Astrocyte (in vitro differentiated cells and primary cell): ENCODE data around the gene LRRC45. TPM values are rescaled to one million over a fixed set of nuclear protein-coding genes. Genes with fewer than 3 reads are reported as not detected.

Experiments used
- DNase-seq: peaks from one replicate; pipeline ENCODE4 v3.0.0-alpha.2; 2010; ENCODE audit warnings: low read depth
- FAIRE-seq: peaks from 2 replicates; lab custom pipeline; 2011; peaks lifted over from hg19 to GRCh38; lab: Jason Lieb, UNC
- H2AFZ ChIP-seq: 2 replicates; pipeline ENCODE4 v1.6.0; 2012; ENCODE audit warnings: low read depth, low read length, inconsistent platforms
- H3K27ac ChIP-seq: 2 replicates; pipeline ENCODE4 v1.5.1; 2011; ENCODE audit warnings: low read depth, low read length, inconsistent platforms
- H3K27me3 ChIP-seq: 2 replicates; pipeline ENCODE4 v1.6.0; 2011; ENCODE audit warnings: low read length, inconsistent platforms; ENCODE audit not compliant: insufficient read depth
- H3K36me3 ChIP-seq: 2 replicates; pipeline ENCODE4 v1.5.1; 2011; ENCODE audit warnings: low read length, inconsistent platforms; ENCODE audit not compliant: insufficient read depth
- H3K4me1 ChIP-seq: 2 replicates; pipeline ENCODE4 v1.5.1; 2011; ENCODE audit warnings: low read length, inconsistent platforms; ENCODE audit not compliant: insufficient read depth
- H3K4me2 ChIP-seq: 2 replicates; pipeline ENCODE4 v1.6.0; 2012; ENCODE audit warnings: low read length, inconsistent platforms
- H3K4me3 ChIP-seq: 2 replicates; pipeline ENCODE4 v1.5.1; 2011; ENCODE audit warnings: low read depth, mild to moderate bottlenecking, low read length, inconsistent platforms; ENCODE audit not compliant: insufficient read depth
- H3K79me2 ChIP-seq: 2 replicates; pipeline ENCODE4 v1.6.0; 2012; ENCODE audit warnings: mild to moderate bottlenecking, low read length, inconsistent platforms; ENCODE audit not compliant: insufficient read depth
- H3K9ac ChIP-seq: 2 replicates; pipeline ENCODE4 v1.6.0; 2012; ENCODE audit warnings: mild to moderate bottlenecking, low read length, inconsistent platforms
- H3K9me3 ChIP-seq: 2 replicates; pipeline ENCODE4 v1.5.1; 2012; ENCODE audit warnings: low read depth, mild to moderate bottlenecking, low read length, inconsistent platforms; ENCODE audit not compliant: insufficient read depth
- H4K20me1 ChIP-seq: 2 replicates; pipeline ENCODE4 v1.6.0; 2012; ENCODE audit warnings: low read length, inconsistent platforms; ENCODE audit not compliant: insufficient read depth
- H3K27ac Mint-ChIP-seq: one replicate; pipeline ENCODE4 v1.8.0; 2021; ENCODE audit warnings: mild to moderate bottlenecking, mixed read lengths; ENCODE audit not compliant: unreplicated experiment
- H3K27me3 Mint-ChIP-seq: one replicate; pipeline ENCODE4 v1.8.0; 2021; ENCODE audit warnings: low read depth, mixed read lengths; ENCODE audit not compliant: unreplicated experiment
- H3K36me3 Mint-ChIP-seq: one replicate; pipeline ENCODE4 v1.8.0; 2021; ENCODE audit warnings: low read depth, mixed read lengths; ENCODE audit not compliant: unreplicated experiment
- H3K4me1 Mint-ChIP-seq: one replicate; pipeline ENCODE4 v1.8.0; 2021; ENCODE audit warnings: low read depth, mixed read lengths; ENCODE audit not compliant: unreplicated experiment
- H3K4me3 Mint-ChIP-seq: one replicate; pipeline ENCODE4 v1.8.0; 2021; ENCODE audit warnings: mild to moderate bottlenecking, moderate library complexity, mixed read lengths; ENCODE audit not compliant: unreplicated experiment
- H3K9me3 Mint-ChIP-seq: one replicate; pipeline ENCODE4 v1.8.0; 2021; ENCODE audit warnings: mild to moderate bottlenecking, mixed read lengths; ENCODE audit not compliant: unreplicated experiment
- CTCF ChIP-seq: IDR thresholded peaks from 2 replicates; pipeline ENCODE4 v1.5.1; 2011; ENCODE audit warnings: low read depth, mild to moderate bottlenecking, inconsistent platforms, low read length, moderate library complexity; ENCODE audit not compliant: insufficient read depth
- EZH2 ChIP-seq: IDR thresholded peaks from 2 replicates; pipeline ENCODE4 v1.6.1; 2012; ENCODE audit warnings: mild to moderate bottlenecking, low read length, inconsistent platforms; ENCODE audit not compliant: insufficient read depth
- total RNA-seq: library from RNA; stranded (reverse); gene quantifications from 2 replicates; pipeline ENCODE4 v1.2.1, GENCODE V29; 2021

Gene LRRC45
- total RNA-seq, 1 donor from 2014 or later: 6.6 TPM

- peaks cover 17% of the 10 kb centered on the region for H3K4me1 Mint-ChIP-seq
- H3K4me3 ChIP-seq: no peak overlapping the region
- no peaks in the 10 kb centered on the region for H3K36me3 Mint-ChIP-seq
- H2AFZ ChIP-seq: no peak overlapping the region
- no peak overlapping the region for H3K4me2 ChIP-seq
- no peak overlapping the region for H3K9ac ChIP-seq
- H3K9me3 Mint-ChIP-seq: no peaks in the 10 kb centered on the region
- TF ChIP-seq CTCF (no peak), EZH2 (no peak)
- H3K79me2 ChIP-seq: no peaks in the 10 kb centered on the region
- no peak for FAIRE-seq
- H3K27me3 Mint-ChIP-seq: no peaks in the 10 kb centered on the region
- no peaks in the 10 kb centered on the region for H3K36me3 ChIP-seq
- DNase-seq: no peak
- H4K20me1 ChIP-seq: peaks cover 6% of the 10 kb centered on the region
- H3K4me3 Mint-ChIP-seq: no peak overlapping the region
- H3K4me1 ChIP-seq: peaks cover 40% of the 10 kb centered on the region
- H3K9me3 ChIP-seq: no peaks in the 10 kb centered on the region
- H3K27ac Mint-ChIP-seq: no peak overlapping the region
- no peaks in the 10 kb centered on the region for H3K27me3 ChIP-seq
- no peak overlapping the region for H3K27ac ChIP-seq
Observed at GRCh38 chr17:82007495-82008257, 15.4 kb upstream of the LRRC45 start.

- no peak overlapping the region for H3K4me3 ChIP-seq
- H3K79me2 ChIP-seq: no peaks in the 10 kb centered on the region
- Mint-ChIP-seq H3K4me3 (no peak overlapping the region), H3K36me3 (no peaks in the 10 kb centered on the region), H3K27ac (no peak overlapping the region), H3K4me1 (peaks cover 10% of the 10 kb centered on the region), H3K9me3 (no peaks in the 10 kb centered on the region), H3K27me3 (no peaks in the 10 kb centered on the region)
- H3K27me3 ChIP-seq: no peaks in the 10 kb centered on the region
- H4K20me1 ChIP-seq: peaks cover 6% of the 10 kb centered on the region
- no peak overlapping the region for H2AFZ ChIP-seq
- H3K4me2 ChIP-seq: no peak overlapping the region
- H3K9ac ChIP-seq: no peak overlapping the region
- no peak for TF ChIP-seq EZH2
- no peak for TF ChIP-seq CTCF
- no peaks in the 10 kb centered on the region for H3K9me3 ChIP-seq
- DNase-seq: no peak
- H3K4me1 ChIP-seq: peaks cover 32% of the 10 kb centered on the region
- H3K27ac ChIP-seq: no peak overlapping the region
- no peak for FAIRE-seq
- H3K36me3 ChIP-seq: no peaks in the 10 kb centered on the region
Observed at GRCh38 chr17:82008258-82008940, 14.7 kb upstream of the LRRC45 start.

GRCh38 chr17:82008941-82009405, 14.1 kb upstream of the LRRC45 start:
- Mint-ChIP-seq H3K4me3 (no peak overlapping the region), H3K36me3 (no peaks in the 10 kb centered on the region), H3K4me1 (peaks cover 6% of the 10 kb centered on the region), H3K9me3 (no peaks in the 10 kb centered on the region), H3K27ac (no peak overlapping the region), H3K27me3 (no peaks in the 10 kb centered on the region)
- FAIRE-seq: no peak
- Histone ChIP-seq H3K9ac (no peak overlapping the region), H2AFZ (no peak overlapping the region), H3K9me3 (no peaks in the 10 kb centered on the region), H3K4me2 (no peak overlapping the region), H3K4me3 (no peak overlapping the region), H3K27ac (no peak overlapping the region), H4K20me1 (peaks cover 6% of the 10 kb centered on the region), H3K4me1 (peaks cover 29% of the 10 kb centered on the region), H3K27me3 (no peaks in the 10 kb centered on the region), H3K36me3 (no peaks in the 10 kb centered on the region), H3K79me2 (no peaks in the 10 kb centered on the region)
- no peak for TF ChIP-seq EZH2
- no peak for TF ChIP-seq CTCF
- no peak for DNase-seq
